Measurements from ENCODE around the gene ANKRD22. TPM values are rescaled to one million over a fixed set of nuclear protein-coding genes. Genes with fewer than 3 reads are reported as not detected.

ANKRD22 gene
- total and polyA plus RNA-seq, 7 donors, result 0.01 to 0.05 TPM; not detected in 5

GRCh38 chr10:88794731-88795130, 56.9 kb downstream of the ANKRD22 start:
- WGBS, 3 donors, result 67 to 77% (median 69%) methylated on average over 1 of the region's 1 CpG
- H3K4me3 ChIP-seq, result no peak overlapping the region

GRCh38 chr10:88793712-88794299, 57.8 kb downstream of the ANKRD22 start:
- 38 to 47% (median 39%) methylated on average over 2 of the region's 2 CpGs for WGBS, 3 donors
- intact Hi-C loops (cut with DNase I), result no loop called here
- no peak overlapping the region for H3K27ac ChIP-seq

More at GRCh38 chr10:88794731-88795130, 56.9 kb downstream of the ANKRD22 start:
- intact Hi-C loops (cut with DNase I), result no loop called here
- Histone ChIP-seq H3K27ac (no peak overlapping the region), H3K36me3 (ENCODE audit: insufficient read depth in 1 of 2, low read depth in 1 of 2) (no peaks in the 10 kb centered on the region), H3K4me1 (no peaks in the 10 kb centered on the region), H3K27me3 (ENCODE audit: insufficient read depth in 3 of 3, low read length in 2 of 3) (peaks cover 0 to 2% (median 0%) of the 10 kb centered on the region in 3 donors), H3K9me3 (no peaks in the 10 kb centered on the region)
- ATAC-seq (no peak), DNase-seq (no peak)
- TF ChIP-seq CTCF (IDR thresholded peaks at IDR 0.05), result no peak

GRCh38 chr10:88792661-88793060, 59.0 kb downstream of the ANKRD22 start:
- ATAC-seq, result no peak
- intact Hi-C loops (cut with DNase I), result no loop called here

More at GRCh38 chr10:88793712-88794299, 57.8 kb downstream of the ANKRD22 start:
- no peak for ATAC-seq
- H3K4me1 ChIP-seq, result no peaks in the 10 kb centered on the region
- no peaks in the 10 kb centered on the region for H3K36me3 ChIP-seq (ENCODE audit: insufficient read depth in 1 of 2, low read depth in 1 of 2)
- no peak for TF ChIP-seq CTCF (IDR thresholded peaks at IDR 0.05)
- H3K4me3 ChIP-seq, result no peak overlapping the region
- no peaks in the 10 kb centered on the region for H3K9me3 ChIP-seq
- no peak for DNase-seq
- peaks cover 0 to 2% (median 0%) of the 10 kb centered on the region in 3 donors for H3K27me3 ChIP-seq (ENCODE audit: insufficient read depth in 3 of 3, low read length in 2 of 3)

GRCh38 chr10:88791924-88792323, 59.7 kb downstream of the ANKRD22 start:
- H3K4me1 ChIP-seq, result no peaks in the 10 kb centered on the region
- no peaks in the 10 kb centered on the region for H3K36me3 ChIP-seq (ENCODE audit: insufficient read depth in 1 of 2, low read depth in 1 of 2)
- H3K4me3 ChIP-seq, result no peak overlapping the region
- ATAC-seq, result peak in 1 of 4 donors; percentile 33
- DNase-seq, result no peak
- intact Hi-C loops (cut with DNase I), result no loop called here
- peak; percentile 32 for TF ChIP-seq CTCF (IDR thresholded peaks at IDR 0.05)
- no peaks in the 10 kb centered on the region for H3K9me3 ChIP-seq
- 49 to 52% (median 52%) methylated on average over 2 of the region's 2 CpGs for WGBS, 3 donors
- H3K27me3 ChIP-seq (ENCODE audit: insufficient read depth in 3 of 3, low read length in 2 of 3), result no peaks in the 10 kb centered on the region
- H3K27ac ChIP-seq, result no peak overlapping the region

More at GRCh38 chr10:88792661-88793060, 59.0 kb downstream of the ANKRD22 start:
- no peak overlapping the region for H3K4me3 ChIP-seq
- DNase-seq, result peak; percentile 20 to 48
- no peak for TF ChIP-seq CTCF (IDR thresholded peaks at IDR 0.05)
- no peaks in the 10 kb centered on the region for H3K9me3 ChIP-seq
- 78 to 89% (median 84%) methylated on average over 4 of the region's 4 CpGs for WGBS, 3 donors
- H3K27ac ChIP-seq, result no peak overlapping the region
- no peaks in the 10 kb centered on the region for H3K4me1 ChIP-seq
- no peaks in the 10 kb centered on the region for H3K36me3 ChIP-seq (ENCODE audit: insufficient read depth in 1 of 2, low read depth in 1 of 2)
- H3K27me3 ChIP-seq (ENCODE audit: insufficient read depth in 3 of 3, low read length in 2 of 3), result no peaks in the 10 kb centered on the region

GRCh38 chr10:88788924-88789323, 62.7 kb downstream of the ANKRD22 start:
- no peak for TF ChIP-seq CTCF (IDR thresholded peaks at IDR 0.05)
- intact Hi-C loops (cut with DNase I), result no loop called here
- Histone ChIP-seq H3K4me1 (no peaks in the 10 kb centered on the region), H3K36me3 (ENCODE audit: insufficient read depth in 1 of 2, low read depth in 1 of 2) (no peaks in the 10 kb centered on the region), H3K9me3 (no peaks in the 10 kb centered on the region), H3K4me3 (no peak overlapping the region), H3K27me3 (ENCODE audit: insufficient read depth in 3 of 3, low read length in 2 of 3) (no peaks in the 10 kb centered on the region), H3K27ac (no peak overlapping the region)
- ATAC-seq (no peak), DNase-seq (no peak)
